Hepatocyte (in vitro differentiated cells): ENCODE data around the gene GLIPR1.

Source experiments
- EZH2phosphoT487 ChIP-seq: fragments of 200-600 bp; sonication (generic); IDR thresholded peaks from one replicate; pipeline ENCODE4 v1.6.1; 2018; ENCODE audit warnings: antibody characterized with exemption, mild to moderate bottlenecking, low read depth, moderate library complexity; ENCODE audit not compliant: unreplicated experiment, severe bottlenecking
- TF ChIP-seq, protein P1 (sequence below): fragments of 200-600 bp; sonication (generic); IDR thresholded peaks from 2 replicates; pipeline ENCODE4 v1.5.1; 2016; ENCODE audit warnings: antibody characterized with exemption, mild to moderate bottlenecking; ENCODE audit not compliant: poor library complexity

DNA sequence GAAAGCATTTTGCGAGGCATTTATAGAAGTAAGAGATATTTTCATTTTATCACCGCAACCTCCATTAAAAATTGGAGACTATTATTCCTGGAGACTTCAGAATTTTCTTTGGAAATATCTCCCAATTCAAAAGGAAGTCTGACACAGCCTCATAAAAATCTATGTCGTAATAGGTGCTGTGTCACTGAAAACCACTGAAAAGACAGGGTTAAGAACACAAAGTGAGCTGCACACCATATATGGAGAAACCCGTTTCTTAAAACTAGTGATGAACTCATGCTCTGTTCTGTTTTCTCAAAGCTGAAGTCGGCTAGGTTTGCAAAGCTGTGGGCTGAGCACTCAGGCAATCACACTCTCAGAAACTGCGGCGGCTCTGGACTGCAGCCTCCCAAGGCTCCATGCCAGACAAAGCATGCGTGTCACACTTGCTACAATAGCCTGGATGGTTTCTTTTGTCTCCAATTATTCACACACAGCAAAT is at the start of gene GLIPR1:
- TF ChIP-seq, protein P1, sequence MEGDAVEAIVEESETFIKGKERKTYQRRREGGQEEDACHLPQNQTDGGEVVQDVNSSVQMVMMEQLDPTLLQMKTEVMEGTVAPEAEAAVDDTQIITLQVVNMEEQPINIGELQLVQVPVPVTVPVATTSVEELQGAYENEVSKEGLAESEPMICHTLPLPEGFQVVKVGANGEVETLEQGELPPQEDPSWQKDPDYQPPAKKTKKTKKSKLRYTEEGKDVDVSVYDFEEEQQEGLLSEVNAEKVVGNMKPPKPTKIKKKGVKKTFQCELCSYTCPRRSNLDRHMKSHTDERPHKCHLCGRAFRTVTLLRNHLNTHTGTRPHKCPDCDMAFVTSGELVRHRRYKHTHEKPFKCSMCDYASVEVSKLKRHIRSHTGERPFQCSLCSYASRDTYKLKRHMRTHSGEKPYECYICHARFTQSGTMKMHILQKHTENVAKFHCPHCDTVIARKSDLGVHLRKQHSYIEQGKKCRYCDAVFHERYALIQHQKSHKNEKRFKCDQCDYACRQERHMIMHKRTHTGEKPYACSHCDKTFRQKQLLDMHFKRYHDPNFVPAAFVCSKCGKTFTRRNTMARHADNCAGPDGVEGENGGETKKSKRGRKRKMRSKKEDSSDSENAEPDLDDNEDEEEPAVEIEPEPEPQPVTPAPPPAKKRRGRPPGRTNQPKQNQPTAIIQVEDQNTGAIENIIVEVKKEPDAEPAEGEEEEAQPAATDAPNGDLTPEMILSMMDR, result no peak
- TF ChIP-seq EZH2phosphoT487, result no peak
